Esophagus muscularis mucosa (tissue), 4 donors: ENCODE measurements around the gene UBL3. TPM values are rescaled to one million over a fixed set of nuclear protein-coding genes. Genes with fewer than 3 reads are reported as not detected.

ENCODE experiments used
- DNase-seq: peaks from one replicate; pipeline ENCODE4 v3.0.0-alpha.2; 2017; ENCODE audit errors: extremely low spot score
- H3K27ac ChIP-seq, 4 donors: fragments of 200-600 bp; sonication (generic); replicated peaks in 1 of 4; 1 replicate in 3 of 4; 2 replicates in 1 of 4; pipeline ENCODE4 v1.5.1; 2016 to 2019; ENCODE audit warnings: mild to moderate bottlenecking in 1 of 4
- H3K27me3 ChIP-seq, 4 donors: fragments of 200-600 bp; sonication (generic); one replicate each; pipeline versions ENCODE4 v1.5.1 to v1.6.0; 2016 to 2019
- H3K36me3 ChIP-seq, 4 donors: fragments of 200-600 bp; sonication (generic); one replicate each; pipeline ENCODE4 v1.5.1; 2016 to 2019
- H3K4me1 ChIP-seq, 4 donors: fragments of 200-600 bp; sonication (generic); one replicate each; pipeline ENCODE4 v1.5.1; 2016 to 2019
- H3K4me3 ChIP-seq, 4 donors: fragments of 200-600 bp; sonication (generic); 1 replicate in 2 of 4; 2 replicates in 2 of 4; pipeline ENCODE4 v1.5.1; 2016 to 2019; ENCODE audit warnings: mild to moderate bottlenecking in 4 of 4, moderate library complexity in 1 of 4
- H3K9me3 ChIP-seq, 4 donors: fragments of 200-600 bp; sonication (generic); 1 replicate in 3 of 4; 2 replicates in 1 of 4; pipeline ENCODE4 v1.5.1; 2016 to 2019
- EP300 ChIP-seq: sonication (generic); formaldehyde crosslinking; IDR thresholded peaks from one replicate; pipeline ENCODE4 v1.6.1; 2017; ENCODE audit warnings: antibody characterized with exemption
- POLR2A ChIP-seq: fragments of 450-650 bp; IDR thresholded peaks from one replicate; pipeline ENCODE4 v1.6.1; 2017; ENCODE audit warnings: antibody characterized with exemption, moderate library complexity, mild to moderate bottlenecking, low read depth
- POLR2AphosphoS5 ChIP-seq, 2 donors: sonication (generic); formaldehyde crosslinking; IDR thresholded peaks; one replicate each; pipeline ENCODE4 v1.6.1; 2017; ENCODE audit warnings: antibody characterized with exemption in 2 of 2
- WGBS: methylation state at CpG from one replicate; pipeline ENCODE4 v1.1.5; 2018; 5-methylcytosine and 5-hydroxymethylcytosine counted together
- intact Hi-C: fragments of 100-400 bp; cut with DNase I; formaldehyde crosslinking; loops from one replicate; pipeline ENCODE4 v1.15.1; 2023
- total RNA-seq, 4 donors: library from RNA; depleted of rRNA; stranded (reverse); fragments of >200 nt; gene quantifications; one replicate each; pipeline versions ENCODE4 v1.1.0 to v1.2.1, GENCODE V29; 2016
- TF ChIP-seq, protein P1 (sequence below), 3 experiments: fragments of 200-600 bp in 2 of 3; fragments of 450-650 bp in 1 of 3; sonication (generic) in 2 of 3; IDR thresholded peaks; one replicate each; pipeline ENCODE4 v1.5.1; 2017 to 2019; ENCODE audit warnings: antibody characterized with exemption in 3 of 3, mild to moderate bottlenecking in 2 of 3, moderate library complexity in 1 of 3

Gene UBL3
- total RNA-seq, 4 donors from 2014 or later, result 30.2 to 44.5 (median 32.6) TPM

DNA sequence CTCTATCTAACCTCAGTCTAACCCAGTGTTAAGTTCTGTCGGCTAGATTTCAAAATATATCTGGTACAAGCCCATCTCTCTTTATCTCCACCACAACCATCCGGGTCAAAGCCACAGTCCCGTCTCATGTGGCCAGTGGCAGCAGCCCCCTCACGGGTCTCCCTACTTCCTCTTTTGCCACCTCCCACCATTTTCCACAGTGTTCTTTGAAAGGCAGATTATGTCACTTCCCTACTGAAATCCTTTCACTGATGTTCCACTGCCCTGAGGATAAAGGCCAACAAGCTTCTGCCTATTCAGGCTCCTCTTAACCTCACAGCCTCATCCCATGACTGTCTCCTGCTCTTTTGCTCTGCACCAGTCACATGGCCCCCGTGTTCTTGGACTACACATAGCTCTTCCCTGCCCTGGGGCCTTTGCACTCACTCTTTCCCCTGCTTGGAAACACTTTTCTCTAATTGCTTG is 117.2 kb downstream of the UBL3 start:
- Histone ChIP-seq H3K36me3 (no peaks in the 10 kb centered on the region), H3K9me3 (no peaks in the 10 kb centered on the region), H3K4me3 (no peak overlapping the region), H3K27me3 (no peaks in the 10 kb centered on the region), H3K27ac (no peak overlapping the region), H3K4me1 (no peaks in the 10 kb centered on the region)
- DNase-seq, result no peak
- no peak for TF ChIP-seq POLR2A
- TF ChIP-seq POLR2AphosphoS5 (IDR thresholded peaks at IDR 0.05), result no peak
- TF ChIP-seq EP300, result no peak
- TF ChIP-seq, protein P1, sequence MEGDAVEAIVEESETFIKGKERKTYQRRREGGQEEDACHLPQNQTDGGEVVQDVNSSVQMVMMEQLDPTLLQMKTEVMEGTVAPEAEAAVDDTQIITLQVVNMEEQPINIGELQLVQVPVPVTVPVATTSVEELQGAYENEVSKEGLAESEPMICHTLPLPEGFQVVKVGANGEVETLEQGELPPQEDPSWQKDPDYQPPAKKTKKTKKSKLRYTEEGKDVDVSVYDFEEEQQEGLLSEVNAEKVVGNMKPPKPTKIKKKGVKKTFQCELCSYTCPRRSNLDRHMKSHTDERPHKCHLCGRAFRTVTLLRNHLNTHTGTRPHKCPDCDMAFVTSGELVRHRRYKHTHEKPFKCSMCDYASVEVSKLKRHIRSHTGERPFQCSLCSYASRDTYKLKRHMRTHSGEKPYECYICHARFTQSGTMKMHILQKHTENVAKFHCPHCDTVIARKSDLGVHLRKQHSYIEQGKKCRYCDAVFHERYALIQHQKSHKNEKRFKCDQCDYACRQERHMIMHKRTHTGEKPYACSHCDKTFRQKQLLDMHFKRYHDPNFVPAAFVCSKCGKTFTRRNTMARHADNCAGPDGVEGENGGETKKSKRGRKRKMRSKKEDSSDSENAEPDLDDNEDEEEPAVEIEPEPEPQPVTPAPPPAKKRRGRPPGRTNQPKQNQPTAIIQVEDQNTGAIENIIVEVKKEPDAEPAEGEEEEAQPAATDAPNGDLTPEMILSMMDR (IDR thresholded peaks at IDR 0.05), result no peak
- WGBS, result 70% methylated on average over 5 of the region's 5 CpGs
- intact Hi-C loops, result no loop called here

DNA sequence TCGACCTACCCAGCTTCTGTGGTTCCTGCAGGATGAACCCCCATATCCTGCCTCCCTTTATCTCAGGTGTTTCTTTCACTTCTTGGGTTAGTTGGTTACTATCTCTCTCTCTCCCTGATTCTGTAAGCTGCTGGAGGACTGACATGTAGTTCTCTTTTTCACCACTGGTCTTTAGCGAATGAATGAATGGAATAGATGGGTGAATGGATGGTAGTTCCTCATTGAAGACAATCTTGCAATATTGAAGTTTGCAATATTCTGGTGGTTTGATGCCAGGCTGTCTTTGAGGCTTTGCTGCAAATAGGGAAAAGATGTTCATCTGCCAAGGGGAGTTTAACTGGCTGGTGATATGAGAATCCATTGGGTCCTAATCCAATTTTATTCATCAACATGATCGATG is 120.2 kb downstream of the UBL3 start:
- H3K27me3 ChIP-seq, result no peaks in the 10 kb centered on the region
- no peaks in the 10 kb centered on the region for H3K9me3 ChIP-seq
- H3K36me3 ChIP-seq, result no peaks in the 10 kb centered on the region
- no peak overlapping the region for H3K4me3 ChIP-seq
- H3K4me1 ChIP-seq, result no peaks in the 10 kb centered on the region
- TF ChIP-seq POLR2A (no peak), POLR2AphosphoS5 (IDR thresholded peaks at IDR 0.05) (no peak), EP300 (no peak)
- TF ChIP-seq, protein P1 (IDR thresholded peaks at IDR 0.05), result no peak
- 76% methylated on average over 3 of the region's 3 CpGs for WGBS
- DNase-seq, result no peak
- intact Hi-C loops, result no loop called here
- no peak overlapping the region for H3K27ac ChIP-seq

DNA sequence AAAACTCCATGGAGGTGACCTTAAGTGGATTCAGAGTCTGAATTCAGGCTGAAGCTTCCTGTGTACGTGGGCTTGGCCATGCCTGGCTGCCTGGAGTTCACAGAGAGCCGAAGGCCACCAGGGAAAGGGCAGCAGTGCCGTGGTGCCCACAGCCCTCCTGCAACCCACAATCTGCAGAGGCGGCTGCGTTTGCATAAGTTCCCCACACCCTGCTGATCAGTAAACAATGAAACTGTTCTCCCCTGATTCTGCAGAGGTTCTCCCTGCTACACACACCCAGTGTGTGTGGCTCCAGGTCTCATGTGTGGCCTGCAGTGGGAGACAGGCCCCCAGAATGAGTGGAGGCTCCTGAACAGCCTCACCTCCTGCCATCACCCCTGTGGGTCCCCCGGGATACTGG is 128.0 kb downstream of the UBL3 start:
- Histone ChIP-seq H3K4me3 (no peak overlapping the region), H3K9me3 (no peaks in the 10 kb centered on the region), H3K36me3 (no peaks in the 10 kb centered on the region), H3K27ac (no peak overlapping the region), H3K27me3 (no peaks in the 10 kb centered on the region), H3K4me1 (no peaks in the 10 kb centered on the region)
- no peak for TF ChIP-seq EP300
- TF ChIP-seq POLR2A, result no peak
- TF ChIP-seq, protein P1 (IDR thresholded peaks at IDR 0.05), result no peak
- TF ChIP-seq POLR2AphosphoS5 (IDR thresholded peaks at IDR 0.05), result no peak
- intact Hi-C loops, result no loop called here
- 76% methylated on average over 3 of the region's 6 CpGs for WGBS
- DNase-seq, result no peak

DNA sequence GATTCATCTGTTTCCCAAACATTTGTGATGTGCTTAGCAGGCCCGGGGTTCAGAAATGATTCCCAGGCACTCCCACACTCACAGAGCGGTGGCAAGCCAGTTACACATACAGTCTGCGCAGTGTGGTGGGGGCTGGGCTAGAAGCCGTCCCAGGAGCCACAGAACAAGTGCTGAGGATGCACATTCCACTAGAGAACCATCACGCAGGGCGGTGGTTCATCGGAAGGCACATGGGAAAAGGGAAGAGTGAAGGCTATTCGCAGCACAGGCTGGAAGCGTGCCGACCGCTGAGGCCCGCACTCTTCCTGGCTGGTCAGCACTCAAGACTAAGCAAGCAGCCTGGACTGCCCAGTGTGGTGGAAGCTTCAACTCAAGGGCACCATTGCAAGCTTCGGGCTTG is 128.7 kb downstream of the UBL3 start:
- Histone ChIP-seq H3K4me3 (no peak overlapping the region), H3K27ac (no peak overlapping the region), H3K36me3 (no peaks in the 10 kb centered on the region), H3K27me3 (no peaks in the 10 kb centered on the region), H3K4me1 (no peaks in the 10 kb centered on the region), H3K9me3 (no peaks in the 10 kb centered on the region)
- TF ChIP-seq POLR2AphosphoS5 (IDR thresholded peaks at IDR 0.05) (no peak), EP300 (no peak), POLR2A (no peak)
- TF ChIP-seq, protein P1 (IDR thresholded peaks at IDR 0.05), result no peak
- WGBS, result 94% methylated on average over 13 of the region's 13 CpGs
- intact Hi-C loops, result no loop called here
- no peak for DNase-seq

DNA sequence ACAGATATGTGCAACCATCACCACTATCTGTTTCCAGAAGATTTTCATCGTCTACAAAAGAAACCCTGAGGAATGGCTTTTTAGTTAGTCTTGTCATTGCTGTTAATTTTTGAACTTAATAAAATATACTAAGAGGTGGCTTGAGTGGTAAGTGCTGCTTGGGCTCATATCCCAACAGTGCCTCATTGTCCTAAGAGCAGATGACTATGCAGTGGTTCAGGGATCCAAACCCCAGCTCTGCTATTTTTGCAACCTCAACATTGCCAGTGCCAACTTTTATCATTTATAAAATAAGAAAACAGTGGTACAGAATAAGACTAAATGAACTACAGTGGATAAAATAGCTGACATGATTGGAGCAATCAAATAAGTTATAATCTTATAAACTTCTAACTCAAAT is 131.7 kb downstream of the UBL3 start:
- TF ChIP-seq EP300, result no peak
- intact Hi-C loops, result no loop called here
- Histone ChIP-seq H3K4me1 (no peaks in the 10 kb centered on the region), H3K27ac (no peak overlapping the region), H3K9me3 (peaks cover 0 to 10% (median 5%) of the 10 kb centered on the region in 4 donors), H3K4me3 (no peak overlapping the region), H3K36me3 (no peaks in the 10 kb centered on the region), H3K27me3 (no peaks in the 10 kb centered on the region)
- no peak for DNase-seq
- whole genome bisulfite sequencing, result 59% methylated on average over 1 of the region's 1 CpG
